Hepatocyte (in vitro differentiated cells): Measurements from ENCODE around the gene GALNTL6. TPM values are rescaled to one million over a fixed set of nuclear protein-coding genes. Genes with fewer than 3 reads are reported as not detected.
A peak's percentile ranks its signal among the peaks of the same experiment; 100 is the strongest.

ENCODE experiments used
- DNase-seq: peaks from one replicate; pipeline ENCODE4 v3.0.0-alpha.2; 2016; ENCODE audit warnings: low spot score
- H2AFZ ChIP-seq: fragments of 200-600 bp; sonication (generic); 2 replicates; pipeline ENCODE4 v1.6.0; 2016; ENCODE audit warnings: antibody characterized with exemption, mild to moderate bottlenecking
- H3K27ac ChIP-seq: fragments of 200-600 bp; sonication (generic); 2 replicates; pipeline ENCODE4 v1.5.1; 2016; ENCODE audit warnings: mild to moderate bottlenecking
- H3K27me3 ChIP-seq: fragments of 200-600 bp; sonication (generic); 2 replicates; pipeline ENCODE4 v1.6.1; 2016
- H3K36me3 ChIP-seq: fragments of 200-600 bp; sonication (generic); replicated peaks from 2 replicates; pipeline ENCODE4 v1.5.1; 2016; ENCODE audit warnings: low read depth; ENCODE audit not compliant: insufficient read depth
- H3K4me1 ChIP-seq: fragments of 200-600 bp; sonication (generic); 2 replicates; pipeline ENCODE4 v1.5.1; 2016; ENCODE audit warnings: mild to moderate bottlenecking, moderate library complexity; ENCODE audit not compliant: insufficient read depth
- H3K4me2 ChIP-seq: fragments of 200-600 bp; sonication (generic); 2 replicates; pipeline ENCODE4 v1.6.0; 2016
- H3K4me3 ChIP-seq: fragments of 200-600 bp; sonication (generic); 2 replicates; pipeline ENCODE4 v1.5.1; 2016; ENCODE audit warnings: mild to moderate bottlenecking
- H3K79me2 ChIP-seq: fragments of 200-600 bp; sonication (generic); 2 replicates; pipeline ENCODE4 v1.6.0; 2017; ENCODE audit warnings: mild to moderate bottlenecking
- H3K9me2 ChIP-seq: fragments of 200-600 bp; sonication (generic); replicated peaks from 2 replicates; pipeline ENCODE4 v1.6.0; 2017; ENCODE audit warnings: mild to moderate bottlenecking; ENCODE audit not compliant: insufficient read depth
- H3K9me3 ChIP-seq: fragments of 200-600 bp; sonication (generic); 2 replicates; pipeline ENCODE4 v1.5.1; 2016; ENCODE audit warnings: low read depth, mild to moderate bottlenecking
- H4K20me1 ChIP-seq: fragments of 200-600 bp; sonication (generic); 2 replicates; pipeline ENCODE4 v1.6.0; 2016; ENCODE audit warnings: mild to moderate bottlenecking; ENCODE audit not compliant: insufficient read depth, poor library complexity, severe bottlenecking
- CTCF ChIP-seq: fragments of 200-600 bp; sonication (generic); IDR thresholded peaks from 2 replicates; pipeline ENCODE4 v1.5.1; 2016; ENCODE audit warnings: antibody characterized with exemption, mild to moderate bottlenecking; ENCODE audit not compliant: poor library complexity
- EZH2 ChIP-seq: fragments of 200-600 bp; sonication (generic); IDR thresholded peaks from 2 replicates; pipeline ENCODE4 v1.6.1; 2016; ENCODE audit warnings: antibody characterized with exemption, mild to moderate bottlenecking, borderline replicate concordance
- EZH2phosphoT487 ChIP-seq: fragments of 200-600 bp; sonication (generic); IDR thresholded peaks from one replicate; pipeline ENCODE4 v1.6.1; 2018; ENCODE audit warnings: antibody characterized with exemption, mild to moderate bottlenecking, low read depth, moderate library complexity; ENCODE audit not compliant: unreplicated experiment, severe bottlenecking
- WGBS: methylation state at CpG from one replicate; pipeline ENCODE4 v1.1.6; 2016; ENCODE audit warnings: low lambda C conversion rate; ENCODE audit errors: missing lambda C conversion rate; 5-methylcytosine and 5-hydroxymethylcytosine counted together
- polyA plus RNA-seq: library from polyadenylated mRNA; unstranded; fragments of >200 nt; fragmentation: Nextera tagmentation; extraction: Ambion mirVana; gene quantifications from 2 replicates; pipeline ENCODE4 v1.2.1, GENCODE V29; 2016
- total RNA-seq: library from RNA; depleted of rRNA; stranded (reverse); fragments of >200 nt; gene quantifications from 2 replicates; pipeline ENCODE4 v1.2.3, GENCODE V29; 2014

The GALNTL6 gene
- total and polyA plus RNA-seq, 2 experiments from 2014 or later = 0.53 to 0.74 TPM

GRCh38 chr4:172155838-172156345 lies 342.7 kb downstream of the GALNTL6 start:
- Histone ChIP-seq H3K27me3 (no peaks in the 10 kb centered on the region), H3K9me3 (no peaks in the 10 kb centered on the region), H4K20me1 (no peaks in the 10 kb centered on the region), H3K36me3 (no peaks in the 10 kb centered on the region), H3K4me2 (no peak overlapping the region), H3K79me2 (no peaks in the 10 kb centered on the region), H2AFZ (no peak overlapping the region), H3K9me2 (no peaks in the 10 kb centered on the region), H3K4me3 (no peak overlapping the region), H3K4me1 (no peaks in the 10 kb centered on the region), H3K27ac (no peak overlapping the region)
- DNase-seq = no peak
- no peak for TF ChIP-seq EZH2
- TF ChIP-seq EZH2phosphoT487 = no peak
- TF ChIP-seq CTCF = no peak
- 94% methylated on average over 15 of the region's 15 CpGs for WGBS

- no peaks in the 10 kb centered on the region for H3K36me3 ChIP-seq
- H3K9me2 ChIP-seq = no peaks in the 10 kb centered on the region
- no peaks in the 10 kb centered on the region for H4K20me1 ChIP-seq
- H3K4me3 ChIP-seq = no peak overlapping the region
- no peaks in the 10 kb centered on the region for H3K27me3 ChIP-seq
- H3K9me3 ChIP-seq = no peaks in the 10 kb centered on the region
- 79% methylated on average over 2 of the region's 2 CpGs for WGBS
- DNase-seq = no peak
- no peaks in the 10 kb centered on the region for H3K79me2 ChIP-seq
- no peak overlapping the region for H2AFZ ChIP-seq
- TF ChIP-seq EZH2phosphoT487 (no peak), EZH2 (no peak), CTCF (no peak)
- H3K27ac ChIP-seq = no peak overlapping the region
- no peak overlapping the region for H3K4me2 ChIP-seq
- H3K4me1 ChIP-seq = no peaks in the 10 kb centered on the region
Observed at GRCh38 chr4:172157946-172158345, 344.7 kb downstream of the GALNTL6 start.

- Histone ChIP-seq H3K9me3 (no peaks in the 10 kb centered on the region), H3K4me2 (peak overlapping the region; percentile 9), H3K27ac (no peak overlapping the region), H3K36me3 (no peaks in the 10 kb centered on the region), H3K4me1 (no peaks in the 10 kb centered on the region), H3K9me2 (no peaks in the 10 kb centered on the region), H3K27me3 (no peaks in the 10 kb centered on the region), H4K20me1 (no peaks in the 10 kb centered on the region), H3K4me3 (no peak overlapping the region), H2AFZ (no peak overlapping the region), H3K79me2 (no peaks in the 10 kb centered on the region)
- WGBS = 44% methylated on average over 2 of the region's 2 CpGs
- no peak for TF ChIP-seq CTCF
- TF ChIP-seq EZH2 = no peak
- peak; percentile 95 for TF ChIP-seq EZH2phosphoT487
- DNase-seq = no peak
Observed at GRCh38 chr4:172163215-172163614, 350.0 kb downstream of the GALNTL6 start.

- DNase-seq = no peak
- Histone ChIP-seq H3K27ac (no peak overlapping the region), H4K20me1 (no peaks in the 10 kb centered on the region), H3K27me3 (no peaks in the 10 kb centered on the region), H3K4me3 (no peak overlapping the region), H2AFZ (no peak overlapping the region), H3K4me1 (no peaks in the 10 kb centered on the region), H3K4me2 (no peak overlapping the region), H3K36me3 (no peaks in the 10 kb centered on the region), H3K9me2 (no peaks in the 10 kb centered on the region), H3K9me3 (no peaks in the 10 kb centered on the region), H3K79me2 (no peaks in the 10 kb centered on the region)
- TF ChIP-seq CTCF (no peak), EZH2phosphoT487 (no peak), EZH2 (no peak)
- 77% methylated on average over 2 of the region's 2 CpGs for WGBS
Observed at GRCh38 chr4:172168888-172169287, 355.7 kb downstream of the GALNTL6 start.
